Measurements from ENCODE around the gene VAMP7. TPM values are rescaled to one million over a fixed set of nuclear protein-coding genes. Genes with fewer than 3 reads are reported as not detected.
A peak's percentile ranks its signal among the peaks of the same experiment; 100 is the strongest.

VAMP7 gene
- total and polyA plus RNA-seq, 2 of the 13 experiments (the other 11 are each of a cell fraction or from before 2014, with no cell fraction given), result 13.4 to 20.7 TPM

GRCh38 chrX:155881158-155881993 is at the start of gene VAMP7 (continued):
- TF ChIP-seq THAP9 (CRISPR knock-in tag; IDR thresholded peaks at IDR 0.05; ENCODE audit: borderline replicate concordance) (peak; percentile 19; the same call in 1 of the 2 replicates), SKI (IDR thresholded peaks at IDR 0.05; ENCODE audit: partially characterized antibody) (no peak), KMT2A (CRISPR knock-in tag; IDR thresholded peaks at IDR 0.05) (peak; percentile 49; the same call in 1 of the 2 replicates), GABPA (IDR thresholded peaks at IDR 0.05; ENCODE audit: low read depth, low read length) (peak; percentile 65), GABPA (CRISPR knock-in tag; IDR thresholded peaks at IDR 0.05; ENCODE audit: low read depth) (peak; percentile 89), ETV5 (CRISPR knock-in tag; IDR thresholded peaks at IDR 0.05; ENCODE audit: borderline replicate concordance) (0 out of 2 replicates have a peak, but pooled peaks have one; percentile 8), PHF8 (CRISPR knock-in tag; IDR thresholded peaks at IDR 0.05) (peak; percentile 89), SP2 (CRISPR knock-in tag; IDR thresholded peaks at IDR 0.05) (peak; percentile 55; the same call in 1 of the 2 replicates), HIVEP1 (CRISPR knock-in tag; IDR thresholded peaks at IDR 0.05) (peak; percentile 40; the same call in 1 of the 2 replicates), ATF7 (IDR thresholded peaks at IDR 0.05) (peak; percentile 99), ATF7 (CRISPR knock-in tag; IDR thresholded peaks at IDR 0.05) (no peak), POLR2G (IDR thresholded peaks at IDR 0.05; ENCODE audit: low read depth, low read length) (peak; percentile 78), ZNF350 (CRISPR knock-in tag; IDR thresholded peaks at IDR 0.05; ENCODE audit: borderline replicate concordance, low read depth) (peak; percentile 46; the same call in 1 of the 2 replicates), CHD2 (IDR thresholded peaks at IDR 0.05; ENCODE audit: low read depth, low read length) (peak; percentile 61; the same call in 1 of the 2 replicates), ZNF687 (CRISPR knock-in tag; IDR thresholded peaks at IDR 0.05) (peak; percentile 68), ZNF574 (CRISPR knock-in tag; IDR thresholded peaks at IDR 0.05) (peak; percentile 74; the same call in 1 of the 2 replicates), RBAK (CRISPR knock-in tag; IDR thresholded peaks at IDR 0.05) (no peak), ZSCAN25 (CRISPR knock-in tag; IDR thresholded peaks at IDR 0.05) (peak; percentile 65; the same call in 1 of the 2 replicates), FOXA3 (CRISPR knock-in tag; IDR thresholded peaks at IDR 0.05) (peak; percentile 29; the same call in 1 of the 2 replicates)
